Endothelial cell of umbilical vein (primary cell): ENCODE results near the gene MED12L.

Source experiments
- EZH2 ChIP-seq: IDR thresholded peaks from 2 replicates; pipeline ENCODE4 v1.6.1; 2012; ENCODE audit warnings: borderline replicate concordance, low read depth, mild to moderate bottlenecking, moderate library complexity, low read length, inconsistent platforms; ENCODE audit not compliant: severe bottlenecking
- JUN ChIP-seq: IDR thresholded peaks from 2 replicates; pipeline ENCODE4 v1.6.1; 2011; ENCODE audit warnings: borderline replicate concordance, low read depth; ENCODE audit not compliant: insufficient read length, insufficient read depth
- POLR2A ChIP-seq: IDR thresholded peaks from 2 replicates; pipeline ENCODE4 v1.6.1; 2012; ENCODE audit warnings: low read depth, mild to moderate bottlenecking, control low read depth, low read length
- POLR2AphosphoS5 ChIP-seq: IDR thresholded peaks from 2 replicates; pipeline ENCODE4 v1.6.1; 2012; ENCODE audit warnings: low read depth, mild to moderate bottlenecking, control low read depth, low read length, moderate library complexity; ENCODE audit not compliant: insufficient read depth
- TF ChIP-seq, protein P1 (sequence below), 2 donors: IDR thresholded peaks; 1 replicate in 1 of 2; 2 replicates in 1 of 2; pipeline ENCODE4 v1.5.1; 2011; ENCODE audit warnings: low read length in 2 of 2, mild to moderate bottlenecking in 2 of 2, moderate library complexity in 2 of 2, control low read depth in 1 of 2, inconsistent platforms in 1 of 2, low read depth in 1 of 2; ENCODE audit not compliant: insufficient read depth in 1 of 2; ENCODE audit errors: extremely low read depth in 1 of 2

DNA sequence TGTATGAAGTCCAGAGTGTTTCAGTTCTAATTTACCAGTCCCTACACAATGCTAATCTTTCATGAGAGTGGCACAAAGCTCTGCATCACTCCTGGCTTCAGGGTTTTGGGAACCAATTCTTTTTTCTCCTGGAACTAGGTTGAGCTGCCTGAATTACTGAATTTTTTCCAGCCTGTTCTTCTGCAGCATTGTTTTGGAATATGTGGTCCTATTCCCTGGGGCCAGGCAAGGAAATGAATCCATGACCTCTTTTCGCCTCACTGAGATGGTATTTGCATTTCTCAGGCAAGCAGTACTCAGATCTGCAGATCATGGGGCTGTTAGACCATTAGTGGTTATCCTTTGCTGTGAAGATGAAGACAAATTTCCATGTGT lies 143.2 kb downstream of the MED12L start:
- no peak for TF ChIP-seq POLR2A
- TF ChIP-seq, protein P1, sequence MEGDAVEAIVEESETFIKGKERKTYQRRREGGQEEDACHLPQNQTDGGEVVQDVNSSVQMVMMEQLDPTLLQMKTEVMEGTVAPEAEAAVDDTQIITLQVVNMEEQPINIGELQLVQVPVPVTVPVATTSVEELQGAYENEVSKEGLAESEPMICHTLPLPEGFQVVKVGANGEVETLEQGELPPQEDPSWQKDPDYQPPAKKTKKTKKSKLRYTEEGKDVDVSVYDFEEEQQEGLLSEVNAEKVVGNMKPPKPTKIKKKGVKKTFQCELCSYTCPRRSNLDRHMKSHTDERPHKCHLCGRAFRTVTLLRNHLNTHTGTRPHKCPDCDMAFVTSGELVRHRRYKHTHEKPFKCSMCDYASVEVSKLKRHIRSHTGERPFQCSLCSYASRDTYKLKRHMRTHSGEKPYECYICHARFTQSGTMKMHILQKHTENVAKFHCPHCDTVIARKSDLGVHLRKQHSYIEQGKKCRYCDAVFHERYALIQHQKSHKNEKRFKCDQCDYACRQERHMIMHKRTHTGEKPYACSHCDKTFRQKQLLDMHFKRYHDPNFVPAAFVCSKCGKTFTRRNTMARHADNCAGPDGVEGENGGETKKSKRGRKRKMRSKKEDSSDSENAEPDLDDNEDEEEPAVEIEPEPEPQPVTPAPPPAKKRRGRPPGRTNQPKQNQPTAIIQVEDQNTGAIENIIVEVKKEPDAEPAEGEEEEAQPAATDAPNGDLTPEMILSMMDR (IDR thresholded peaks at IDR 0.05; ENCODE audit: extremely low read depth in 1 of 2, insufficient read depth in 1 of 2, low read depth in 1 of 2, low read length in 2 of 2), result no peak
- TF ChIP-seq POLR2AphosphoS5, result no peak
- TF ChIP-seq JUN, result no peak
- TF ChIP-seq EZH2, result no peak
